ENCODE results near the gene HEXB. TPM values are rescaled to one million over a fixed set of nuclear protein-coding genes. Genes with fewer than 3 reads are reported as not detected.
A peak's percentile ranks its signal among the peaks of the same experiment; 100 is the strongest.

The HEXB gene
- total and polyA plus RNA-seq, 2 of the 13 experiments (the other 11 are each of a cell fraction or from before 2014, with no cell fraction given): 100 to 104 TPM

DNA sequence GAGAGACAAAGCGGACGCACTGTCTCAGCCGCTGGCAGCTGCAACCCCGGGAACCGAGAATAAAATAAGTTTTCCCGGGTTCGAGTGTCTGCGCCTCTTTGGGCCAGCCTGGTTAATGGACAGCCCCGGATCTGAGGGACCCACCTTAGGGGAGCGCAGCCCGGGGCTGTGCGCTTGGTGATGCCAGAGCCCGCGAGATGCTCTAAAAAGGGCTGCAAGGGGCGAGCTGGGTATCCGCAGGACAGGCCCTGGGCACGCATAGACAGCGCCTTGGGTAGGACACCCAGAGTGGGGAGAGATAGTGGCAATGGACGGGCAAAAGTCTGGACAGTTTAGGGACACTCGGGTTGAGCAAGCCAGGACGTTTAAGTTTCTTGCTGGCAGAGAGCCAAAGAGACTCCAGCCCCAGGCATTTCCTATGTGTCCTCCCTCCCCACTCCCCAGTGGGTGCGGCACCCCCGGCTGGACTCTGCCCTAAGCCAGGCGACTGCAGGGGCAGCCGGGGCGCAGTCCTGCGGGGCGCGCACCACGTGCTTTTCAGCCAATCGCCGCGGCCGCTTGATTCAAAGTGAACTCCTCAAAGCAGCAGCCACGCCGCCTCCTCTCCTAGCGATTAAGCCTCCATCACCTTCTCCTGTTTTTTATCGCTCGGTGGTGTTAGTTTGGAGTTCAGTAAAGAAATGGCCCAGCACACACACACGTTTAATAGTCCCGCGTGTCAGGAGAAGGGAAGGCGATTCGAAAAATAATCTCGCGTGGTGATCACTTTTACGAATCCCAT, 43.9 kb upstream of the HEXB start (continued):
- TF ChIP-seq SOX13 (IDR thresholded peaks at IDR 0.05) (no peak), SOX13 (CRISPR knock-in tag; conservative IDR thresholded peaks at IDR 0.05 in 1 of 2, IDR thresholded peaks at IDR 0.05 in 1 of 2) (peak in 1 of 2 experiments; percentile 69; a peak in 2 of 4 replicates), DR1 (CRISPR knock-in tag; IDR thresholded peaks at IDR 0.05) (no peak; the same call in 1 of the 2 replicates), SNAI1 (CRISPR knock-in tag; IDR thresholded peaks at IDR 0.05; ENCODE audit: borderline replicate concordance) (peak; percentile 86; the same call in 1 of the 2 replicates), ZNF614 (CRISPR knock-in tag; IDR thresholded peaks at IDR 0.05; ENCODE audit: borderline replicate concordance) (no peak), TFDP2 (CRISPR knock-in tag; IDR thresholded peaks at IDR 0.05) (peak; percentile 73), ZNF883 (CRISPR knock-in tag; IDR thresholded peaks at IDR 0.05; ENCODE audit: not compliant biosample characterization) (no peak), ZNF260 (CRISPR knock-in tag; IDR thresholded peaks at IDR 0.05; ENCODE audit: borderline replicate concordance, low read depth) (no peak), ZNF382 (CRISPR knock-in tag; IDR thresholded peaks at IDR 0.05; ENCODE audit: borderline replicate concordance) (no peak), KDM5A (IDR thresholded peaks at IDR 0.05; ENCODE audit: borderline replicate concordance, low read length) (no peak; the same call in 1 of the 2 replicates), ZBTB38 (CRISPR knock-in tag; IDR thresholded peaks at IDR 0.05) (no peak), ZNF839 (CRISPR knock-in tag; IDR thresholded peaks at IDR 0.05; ENCODE audit: borderline replicate concordance) (no peak), ZNF597 (CRISPR knock-in tag; IDR thresholded peaks at IDR 0.05) (no peak), ZBTB43 (CRISPR knock-in tag; conservative IDR thresholded peaks at IDR 0.05) (peak; percentile 57), CREB1 (IDR thresholded peaks at IDR 0.05) (no peak), CREB1 (CRISPR knock-in tag; IDR thresholded peaks at IDR 0.05) (peak; percentile 53; the same call in 1 of the 2 replicates), ZNF496 (CRISPR knock-in tag; IDR thresholded peaks at IDR 0.05; ENCODE audit: insufficient replicate concordance) (no peak), PLRG1 (conservative IDR thresholded peaks at IDR 0.05) (no peak), RBFOX2 (IDR thresholded peaks at IDR 0.05; ENCODE audit: low read depth, low read length) (peak; percentile 25), ZNF501 (CRISPR knock-in tag; IDR thresholded peaks at IDR 0.05) (no peak; the same call in 1 of the 2 replicates), NR2C2 (CRISPR knock-in tag; IDR thresholded peaks at IDR 0.05; ENCODE audit: borderline replicate concordance) (no peak; the same call in 1 of the 2 replicates), ZSCAN25 (CRISPR knock-in tag; IDR thresholded peaks at IDR 0.05) (peak; percentile 34), ZNF484 (CRISPR knock-in tag; IDR thresholded peaks at IDR 0.05; ENCODE audit: borderline replicate concordance, low read depth) (no peak), ZBTB7A (CRISPR knock-in tag; IDR thresholded peaks at IDR 0.05) (no peak), ZNF891 (CRISPR knock-in tag; IDR thresholded peaks at IDR 0.05) (no peak)
- TF ChIP-seq, protein P1, sequence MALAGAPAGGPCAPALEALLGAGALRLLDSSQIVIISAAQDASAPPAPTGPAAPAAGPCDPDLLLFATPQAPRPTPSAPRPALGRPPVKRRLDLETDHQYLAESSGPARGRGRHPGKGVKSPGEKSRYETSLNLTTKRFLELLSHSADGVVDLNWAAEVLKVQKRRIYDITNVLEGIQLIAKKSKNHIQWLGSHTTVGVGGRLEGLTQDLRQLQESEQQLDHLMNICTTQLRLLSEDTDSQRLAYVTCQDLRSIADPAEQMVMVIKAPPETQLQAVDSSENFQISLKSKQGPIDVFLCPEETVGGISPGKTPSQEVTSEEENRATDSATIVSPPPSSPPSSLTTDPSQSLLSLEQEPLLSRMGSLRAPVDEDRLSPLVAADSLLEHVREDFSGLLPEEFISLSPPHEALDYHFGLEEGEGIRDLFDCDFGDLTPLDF (CRISPR knock-in tag; IDR thresholded peaks at IDR 0.05): no peak

Data from HepG2 (cell line).